Occipital lobe (tissue), 2 donors: ENCODE results near the gene AFF2. TPM values are rescaled to one million over a fixed set of nuclear protein-coding genes. Genes with fewer than 3 reads are reported as not detected.

Source experiments
- DNase-seq: peaks from one replicate; lab custom pipeline; 2025; lab: John Stamatoyannopoulos, UW
- total RNA-seq: library from RNA; depleted of rRNA; stranded (reverse); fragments of >200 nt; gene quantifications from one replicate; pipeline ENCODE4 v1.2.3, GENCODE V29; 2014

AFF2 gene
- total RNA-seq, 1 donor from 2014 or later = 343 TPM

- DNase-seq = no peak
Measured at GRCh38 chrX:148582353-148582752, 81.9 kb downstream of the AFF2 start.

- DNase-seq = no peak
Measured at GRCh38 chrX:148588649-148589310, 88.4 kb downstream of the AFF2 start.

GRCh38 chrX:148592595-148592994 is 92.2 kb downstream of the AFF2 start:
- no peak for DNase-seq

- no peak for DNase-seq
Measured at GRCh38 chrX:148593146-148593545, 92.7 kb downstream of the AFF2 start.

GRCh38 chrX:148593987-148594386 is 93.6 kb downstream of the AFF2 start:
- DNase-seq = no peak

GRCh38 chrX:148599404-148599803 is 99.0 kb downstream of the AFF2 start:
- no peak for DNase-seq

- DNase-seq = no peak
Measured at GRCh38 chrX:148600131-148600530, 99.7 kb downstream of the AFF2 start.

GRCh38 chrX:148600581-148600980 is 100.2 kb downstream of the AFF2 start:
- no peak for DNase-seq

- DNase-seq = no peak
Measured at GRCh38 chrX:148601034-148601433, 100.6 kb downstream of the AFF2 start.

GRCh38 chrX:148609515-148610327 is 109.3 kb downstream of the AFF2 start:
- no peak for DNase-seq

GRCh38 chrX:148610328-148610698 is 109.9 kb downstream of the AFF2 start:
- no peak for DNase-seq

- DNase-seq = no peak
Measured at GRCh38 chrX:148611993-148612392, 111.6 kb downstream of the AFF2 start.

GRCh38 chrX:148612431-148612830 is 112.0 kb downstream of the AFF2 start:
- DNase-seq = no peak

- DNase-seq = no peak
Measured at GRCh38 chrX:148613636-148614035, 113.2 kb downstream of the AFF2 start.

GRCh38 chrX:148615491-148615890 is 115.1 kb downstream of the AFF2 start:
- DNase-seq = no peak

GRCh38 chrX:148618470-148619445 is 118.3 kb downstream of the AFF2 start:
- DNase-seq = no peak

GRCh38 chrX:148620023-148620422 is 119.6 kb downstream of the AFF2 start:
- DNase-seq = no peak

- DNase-seq = no peak
Measured at GRCh38 chrX:148624951-148625474, 124.6 kb downstream of the AFF2 start.

GRCh38 chrX:148628621-148629020 is 128.2 kb downstream of the AFF2 start:
- DNase-seq = no peak

GRCh38 chrX:148629434-148629833 is 129.0 kb downstream of the AFF2 start:
- DNase-seq = peak; percentile 1

- DNase-seq = no peak
Measured at GRCh38 chrX:148632444-148632843, 132.0 kb downstream of the AFF2 start.
